ENCODE measurements around the gene DRICH1. TPM values are rescaled to one million over a fixed set of nuclear protein-coding genes. Genes with fewer than 3 reads are reported as not detected.

DRICH1 gene
- total and polyA plus RNA-seq, 2 of the 8 experiments (the other 6 are each of a cell fraction or from before 2014, with no cell fraction given) = 0.21 to 0.28 TPM

GRCh38 chr22:23655891-23656475, 23.9 kb upstream of the DRICH1 start:
- peaks cover 0 to 6% (median 3%) of the 10 kb centered on the region in 4 experiments; a peak in 4 of 8 replicates for H3K36me3 ChIP-seq (ENCODE audit: control insufficient read depth in 2 of 4, insufficient read depth in 4 of 4, low read length in 3 of 4)
- H3K14ac ChIP-seq (ENCODE audit: insufficient read length) = no peak overlapping the region
- H3K23ac ChIP-seq (ENCODE audit: insufficient read length) = no peak overlapping the region
- H4K5ac ChIP-seq (ENCODE audit: insufficient read length, low read depth, low read length) = no peak overlapping the region
- H2BK120ac ChIP-seq (replicated peaks; ENCODE audit: low read depth, low read length) = no peak overlapping the region
- no peak overlapping the region for H3K27ac ChIP-seq (ENCODE audit: low read depth, low read length)
- H3K56ac ChIP-seq (replicated peaks; ENCODE audit: insufficient read length, low read depth, low read length) = no peak overlapping the region
- H2AK5ac ChIP-seq (ENCODE audit: low read depth, low read length) = no peak overlapping the region
- no peak overlapping the region for H4K8ac ChIP-seq (ENCODE audit: extremely low read depth, insufficient read depth, low read length)
- no peak overlapping the region for H2AFZ ChIP-seq (ENCODE audit: low read length)
- WGBS, 2 experiments (ENCODE audit: extremely low coverage in 1 of 2, insufficient coverage in 1 of 2, insufficient read length in 1 of 2, insufficient replicate concordance in 2 of 2, low coverage in 1 of 2, low lambda C conversion rate in 2 of 2, missing lambda C conversion rate in 1 of 2) = 94% methylated on average over 6 of the region's 6 CpGs; no CpG with 5 or more reads in 1 of the 2 experiments
- H2BK20ac ChIP-seq (ENCODE audit: low read length) = no peak overlapping the region
- DNase-seq (ENCODE audit: low read depth in 1 of 2, low spot score in 2 of 2) (no peak), FAIRE-seq (no peak)
- H3K79me2 ChIP-seq (ENCODE audit: control insufficient read depth in 1 of 2, insufficient read depth in 2 of 2, low read length in 2 of 2) = no peaks in the 10 kb centered on the region
- H3K4me3 ChIP-seq (ENCODE audit: extremely low read depth in 1 of 4, insufficient read depth in 2 of 4, low read depth in 3 of 4, low read length in 4 of 4) = no peak overlapping the region
- no peak overlapping the region for H3K4me2 ChIP-seq (ENCODE audit: insufficient read depth in 1 of 2, low read depth in 2 of 2, low read length in 2 of 2)
- TF ChIP-seq TBP (IDR thresholded peaks at IDR 0.05; ENCODE audit: low read depth, low read length) (no peak), HDAC2 (IDR thresholded peaks at IDR 0.05; ENCODE audit: borderline replicate concordance in 1 of 2, low read depth in 2 of 2, low read length in 2 of 2) (no peak)
- peaks cover 0 to 3% of the 10 kb centered on the region in 2 experiments for H4K20me1 ChIP-seq (replicated peaks in 1 of 2; ENCODE audit: control insufficient read depth in 1 of 2, insufficient read depth in 2 of 2, low read length in 2 of 2)
- H4K91ac ChIP-seq (replicated peaks; ENCODE audit: insufficient read length, low read length) = no peak overlapping the region
- H3K9me3 ChIP-seq (ENCODE audit: insufficient read depth in 2 of 2, low read depth in 1 of 2, low read length in 1 of 2) = no peaks in the 10 kb centered on the region
- H3K79me1 ChIP-seq (ENCODE audit: low read depth, low read length) = no peaks in the 10 kb centered on the region
- H3K18ac ChIP-seq (ENCODE audit: extremely low read depth, low read length) = no peak overlapping the region
- H3K9ac ChIP-seq (replicated peaks in 1 of 4; ENCODE audit: extremely low read depth in 1 of 4, low read depth in 3 of 4, low read length in 3 of 4) = no peak overlapping the region
- ChIA-PET POLR2A (ENCODE audit: partially characterized antibody) (no interaction called here), CTCF (ENCODE audit: partially characterized antibody) (interaction anchor here (0.5 kb wide), 1 partner anchor 249 kb away, joined by 3 read pairs; no protein-coding TSS in a partner anchor)
- no peaks in the 10 kb centered on the region for H3K23me2 ChIP-seq (ENCODE audit: low read depth, low read length)
- H2BK5ac ChIP-seq (ENCODE audit: low read depth, low read length) = no peak overlapping the region
- H3K4ac ChIP-seq (replicated peaks; ENCODE audit: insufficient read length, low read depth, low read length) = no peak overlapping the region
- H3K4me1 ChIP-seq (replicated peaks in 1 of 4; ENCODE audit: control insufficient read depth in 3 of 4, insufficient read depth in 4 of 4, low read length in 3 of 4) = no peaks in the 10 kb centered on the region; a peak in 1 of 7 replicates
- no peak overlapping the region for H2BK15ac ChIP-seq (ENCODE audit: low read length)
- no peak overlapping the region for H2BK12ac ChIP-seq (ENCODE audit: low read depth, low read length)
- no peaks in the 10 kb centered on the region for H3K27me3 ChIP-seq (replicated peaks in 1 of 4; ENCODE audit: control insufficient read depth in 3 of 4, extremely low read depth in 1 of 4, insufficient read depth in 3 of 4, low read length in 3 of 4)

Measured in H1 (cell line).